GM23338 (cell line): ENCODE results near the gene GALNT13. TPM values are rescaled to one million over a fixed set of nuclear protein-coding genes. Genes with fewer than 3 reads are reported as not detected.

Source experiments
- ATAC-seq: fragments of 200-7000 bp; cut with Tn5 transposase; 3 replicates; pipeline ENCODE4 v1.9.1; 2020
- DNase-seq: peaks from one replicate; pipeline ENCODE4 v3.0.0-alpha.2; 2015; ENCODE audit warnings: low spot score
- H2AFZ ChIP-seq: fragments of 200-600 bp; sonication (generic); 2 replicates; pipeline ENCODE4 v1.8.0; 2016; ENCODE audit warnings: antibody characterized with exemption, mild to moderate bottlenecking, moderate library complexity
- H3F3A ChIP-seq: fragments of 200-600 bp; sonication (generic); replicated peaks from 2 replicates; pipeline ENCODE4 v1.8.0; 2017; ENCODE audit warnings: antibody characterized with exemption, mixed run types, low read depth
- H3K27ac ChIP-seq: fragments of 200-600 bp; sonication (generic); 2 replicates; pipeline ENCODE4 v1.6.1; 2016; ENCODE audit warnings: low read depth
- H3K27me3 ChIP-seq: fragments of 200-600 bp; sonication (generic); 2 replicates; pipeline ENCODE4 v1.8.0; 2016; ENCODE audit warnings: mild to moderate bottlenecking, mixed run types, moderate library complexity; ENCODE audit not compliant: insufficient read depth
- H3K36me3 ChIP-seq: fragments of 200-600 bp; sonication (generic); 2 replicates; pipeline ENCODE4 v1.8.0; 2016; ENCODE audit warnings: mild to moderate bottlenecking; ENCODE audit not compliant: insufficient read depth
- H3K4me1 ChIP-seq: fragments of 200-600 bp; sonication (generic); 2 replicates; pipeline ENCODE4 v1.8.0; 2016; ENCODE audit warnings: mild to moderate bottlenecking, moderate library complexity; ENCODE audit not compliant: insufficient read depth
- H3K4me2 ChIP-seq: fragments of 200-600 bp; sonication (generic); 2 replicates; pipeline ENCODE4 v1.7.1; 2017; ENCODE audit warnings: mixed run types
- H3K4me3 ChIP-seq: fragments of 200-600 bp; sonication (generic); 2 replicates; pipeline ENCODE4 v1.6.1; 2016; ENCODE audit warnings: mixed run types
- H3K79me2 ChIP-seq: fragments of 200-600 bp; sonication (generic); replicated peaks from 2 replicates; pipeline ENCODE4 v1.8.0; 2017; ENCODE audit warnings: mild to moderate bottlenecking; ENCODE audit not compliant: insufficient read depth
- H3K9me2 ChIP-seq: fragments of 200-600 bp; sonication (generic); 2 replicates; pipeline ENCODE4 v1.8.0; 2017; ENCODE audit not compliant: insufficient read depth
- H4K20me1 ChIP-seq: fragments of 200-600 bp; sonication (generic); replicated peaks from 2 replicates; pipeline ENCODE4 v1.8.0; 2017; ENCODE audit warnings: mild to moderate bottlenecking; ENCODE audit not compliant: insufficient read depth
- H3K27ac Mint-ChIP-seq: 2 replicates; pipeline ENCODE4 v1.8.0; 2020; ENCODE audit warnings: inconsistent platforms, mild to moderate bottlenecking, moderate library complexity, mixed read lengths
- H3K27me3 Mint-ChIP-seq: 3 replicates; pipeline ENCODE4 v1.8.0; 2022; ENCODE audit warnings: low read depth, mild to moderate bottlenecking, moderate library complexity, mixed read lengths, inconsistent platforms; ENCODE audit not compliant: insufficient read depth, poor library complexity
- H3K36me3 Mint-ChIP-seq: 3 replicates; pipeline ENCODE4 v1.8.0; 2021; ENCODE audit warnings: low read depth, mild to moderate bottlenecking, inconsistent platforms, moderate library complexity, mixed read lengths
- H3K4me1 Mint-ChIP-seq: 3 replicates; pipeline ENCODE4 v1.8.0; 2020; ENCODE audit warnings: mild to moderate bottlenecking, inconsistent platforms, mixed read lengths
- H3K4me3 Mint-ChIP-seq: 3 replicates; pipeline ENCODE4 v1.8.0; 2021; ENCODE audit warnings: moderate library complexity, mild to moderate bottlenecking, inconsistent platforms, mixed read lengths
- H3K9me3 Mint-ChIP-seq: 3 replicates; pipeline ENCODE4 v1.8.0; 2020; ENCODE audit warnings: moderate library complexity, mild to moderate bottlenecking, inconsistent platforms, mixed read lengths
- CREB1 ChIP-seq: fragments of 250-450 bp; sonication (Bioruptor Pico); IDR thresholded peaks from 2 replicates; pipeline ENCODE4 v1.5.0; 2020; ENCODE audit warnings: low read depth, mild to moderate bottlenecking, moderate library complexity
- CTCF ChIP-seq, 2 experiments: fragments of 200-600 bp in 1 of 2; sonication (generic) in 1 of 2; conservative IDR thresholded peaks; 2 replicates each; pipeline versions ENCODE4 v1.5.1 to v1.6.1; 2016 to 2017; ENCODE audit warnings: antibody characterized with exemption in 2 of 2, low read depth in 2 of 2, mild to moderate bottlenecking in 2 of 2, moderate library complexity in 1 of 2
- STAT1 ChIP-seq: IDR thresholded peaks from one replicate; pipeline ENCODE4 v1.6.1; 2016; ENCODE audit warnings: antibody characterized with exemption; ENCODE audit not compliant: unreplicated experiment
- ZNF114 ChIP-seq: fragments of 250-450 bp; sonication (Bioruptor Pico); IDR thresholded peaks from 2 replicates; pipeline ENCODE4 v1.5.0; 2020; ENCODE audit warnings: mild to moderate bottlenecking, moderate library complexity
- ZNF462 ChIP-seq: fragments of 250-450 bp; sonication (Bioruptor Pico); IDR thresholded peaks from 2 replicates; pipeline ENCODE4 v1.5.0; 2020; ENCODE audit warnings: mild to moderate bottlenecking, moderate library complexity
- polyA plus RNA-seq: library from polyadenylated mRNA; unstranded; fragments of >200 nt; fragmentation: Nextera tagmentation; extraction: Ambion mirVana; gene quantifications from 2 replicates; pipeline ENCODE4 v1.2.1, GENCODE V29; 2016
- total RNA-seq: library from RNA; depleted of rRNA; stranded (reverse); fragments of >200 nt; shearing (Covaris generic); gene quantifications from 2 replicates; pipeline ENCODE4 v1.2.3, GENCODE V29; 2014

GALNT13 gene
- total and polyA plus RNA-seq, 2 experiments from 2014 or later, result 3.5 to 5.2 TPM

GRCh38 chr2:154049561-154049960 is 177.8 kb downstream of the GALNT13 start:
- H3K27ac ChIP-seq, result no peak overlapping the region
- ATAC-seq (no peak), DNase-seq (no peak)
- Mint-ChIP-seq H3K4me3 (no peak overlapping the region), H3K27me3 (no peaks in the 10 kb centered on the region), H3K4me1 (no peaks in the 10 kb centered on the region), H3K27ac (no peak overlapping the region), H3K9me3 (no peaks in the 10 kb centered on the region; the same call in 2 of the 3 replicates), H3K36me3 (no peaks in the 10 kb centered on the region)
- H2AFZ ChIP-seq, result no peak overlapping the region
- H3K4me3 ChIP-seq, result no peak overlapping the region
- no peaks in the 10 kb centered on the region for H3K36me3 ChIP-seq
- H4K20me1 ChIP-seq, result no peaks in the 10 kb centered on the region; the same call in 1 of the 2 replicates
- no peaks in the 10 kb centered on the region for H3F3A ChIP-seq
- no peaks in the 10 kb centered on the region for H3K9me2 ChIP-seq
- TF ChIP-seq CTCF (conservative IDR thresholded peaks at IDR 0.05; ENCODE audit: low read depth in 2 of 2) (no peak), ZNF114 (CRISPR knock-in tag) (no peak), STAT1 (no peak), ZNF462 (CRISPR knock-in tag) (no peak), CREB1 (CRISPR knock-in tag) (no peak)
- H3K4me2 ChIP-seq, result no peak overlapping the region
- no peaks in the 10 kb centered on the region for H3K4me1 ChIP-seq
- no peaks in the 10 kb centered on the region for H3K27me3 ChIP-seq
- H3K79me2 ChIP-seq, result no peaks in the 10 kb centered on the region
